Stimulated activated CD8-positive, alpha-beta memory T cell treated with anti-CD3 and anti-CD28 coated beads, Interleukin-4, amount 100 ng/mL, for 1 hour (primary cell): Measurements from ENCODE around the gene BTBD7.
"Not testable (repeated sequence)": the region's sequence is repeated elsewhere in the genome, so short reads cannot be mapped to it uniquely, and the experiment has no call there.

Experiments used
- DNase-seq, 2 donors: peaks; one replicate each; pipeline ENCODE4 v3.0.0-alpha.2; 2020; ENCODE audit warnings: low read depth in 2 of 2, low spot score in 1 of 2

BTBD7 gene

GRCh38 chr14:93246534-93246933 lies 86.3 kb downstream of the BTBD7 start:
- no peak for DNase-seq

GRCh38 chr14:93245764-93246420 lies 86.9 kb downstream of the BTBD7 start:
- no peak for DNase-seq

GRCh38 chr14:93240678-93241000 lies 92.2 kb downstream of the BTBD7 start:
- DNase-seq: no peak

- DNase-seq: no peak
Observed at GRCh38 chr14:93239869-93240677, 92.8 kb downstream of the BTBD7 start.

- no peak for DNase-seq
Observed at GRCh38 chr14:93234798-93235197, 98.0 kb downstream of the BTBD7 start.

GRCh38 chr14:93233078-93233477 lies 99.8 kb downstream of the BTBD7 start:
- not testable (repeated sequence) for DNase-seq

- DNase-seq: no peak
Observed at GRCh38 chr14:93232159-93232558, 100.7 kb downstream of the BTBD7 start.

GRCh38 chr14:93231129-93231979 lies 101.5 kb downstream of the BTBD7 start:
- DNase-seq: no peak

- no peak for DNase-seq
Observed at GRCh38 chr14:93230539-93230938, 102.3 kb downstream of the BTBD7 start.

GRCh38 chr14:93228550-93228949 lies 104.3 kb downstream of the BTBD7 start:
- DNase-seq: no peak

- no peak for DNase-seq
Observed at GRCh38 chr14:93223565-93223964, 109.3 kb downstream of the BTBD7 start.

- no peak for DNase-seq
Observed at GRCh38 chr14:93220509-93220908, 112.3 kb downstream of the BTBD7 start.

- DNase-seq: peak in 1 of 2 donors; percentile 13
Observed at GRCh38 chr14:93219103-93219726, 113.6 kb downstream of the BTBD7 start.

- DNase-seq: no peak
Observed at GRCh38 chr14:93214598-93214997, 118.2 kb downstream of the BTBD7 start.

- no peak for DNase-seq
Observed at GRCh38 chr14:93212432-93212831, 120.4 kb downstream of the BTBD7 start.

- DNase-seq: no peak
Observed at GRCh38 chr14:93207468-93208308, 125.1 kb downstream of the BTBD7 start.

- DNase-seq: peak; percentile 53 to 70
Observed at GRCh38 chr14:93206793-93207467, 125.9 kb downstream of the BTBD7 start, which contains the start of the genes GON7 and UBR7. Gene GON7, minus strand, starts transcription at chr14:93207065. Its CDS starts 28 bp downstream, at chr14:93207037. Gene UBR7, plus strand, starts transcription at chr14:93207256. Its CDS starts 36 bp downstream, at chr14:93207292.

- DNase-seq: no peak
Observed at GRCh38 chr14:93201155-93201704, 131.6 kb downstream of the BTBD7 start.

- no peak for DNase-seq
Observed at GRCh38 chr14:93200553-93200952, 132.3 kb downstream of the BTBD7 start.
